Renal cortex interstitium (tissue), 11 donors: ENCODE results near the gene IFI27L1. TPM values are rescaled to one million over a fixed set of nuclear protein-coding genes. Genes with fewer than 3 reads are reported as not detected.
"Not testable (repeated sequence)": the region's sequence is repeated elsewhere in the genome, so short reads cannot be mapped to it uniquely, and the experiment has no call there.

Experiments used
- DNase-seq, 11 donors: peaks; one replicate each; pipeline ENCODE4 v3.0.0-alpha.2; 2013; ENCODE audit warnings: low read depth in 9 of 11, low spot score in 4 of 11; ENCODE audit errors: extremely low read depth in 1 of 11
- polyA plus RNA-seq, 3 donors: library from polyadenylated mRNA; unstranded; fragments of 120-200 nt; gene quantifications; one replicate each; pipeline ENCODE4 v1.2.1, GENCODE V29; 2013; ENCODE audit not compliant: insufficient read length in 3 of 3

IFI27L1 gene
- polyA plus RNA-seq, 3 donors = 24.3 to 35.8 (median 28.0) TPM

- DNase-seq = no peak
Measured at GRCh38 chr14:94062344-94062940, 18.7 kb upstream of the IFI27L1 start.

DNA sequence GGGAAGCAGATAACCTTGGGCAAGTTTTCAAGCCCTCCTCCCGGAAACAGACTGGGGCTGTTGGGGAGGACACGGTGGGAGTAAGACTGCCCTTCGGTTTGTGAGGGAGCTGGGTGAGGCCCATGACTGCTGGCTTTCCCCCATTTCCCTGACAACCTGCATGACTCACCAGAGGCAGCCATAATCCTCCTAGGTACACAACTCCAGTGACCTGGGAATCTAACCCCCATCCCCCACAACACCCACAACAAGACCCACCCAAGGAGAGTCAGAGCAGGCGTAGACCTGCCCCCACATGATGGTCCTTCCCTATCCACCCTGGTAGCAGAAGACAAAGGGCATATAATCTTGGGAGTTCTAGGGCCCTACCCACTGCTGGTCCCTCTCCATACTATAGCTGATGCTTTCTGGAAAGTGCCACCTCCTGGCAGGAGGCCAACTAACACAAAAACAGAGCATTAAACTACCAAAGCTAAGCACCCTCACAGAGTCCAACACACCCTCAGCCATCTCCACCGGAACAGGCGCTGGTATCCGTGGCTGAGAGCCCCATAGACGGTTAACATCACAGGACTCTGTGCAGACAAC is 14.9 kb upstream of the IFI27L1 start:
- DNase-seq = no peak

DNA sequence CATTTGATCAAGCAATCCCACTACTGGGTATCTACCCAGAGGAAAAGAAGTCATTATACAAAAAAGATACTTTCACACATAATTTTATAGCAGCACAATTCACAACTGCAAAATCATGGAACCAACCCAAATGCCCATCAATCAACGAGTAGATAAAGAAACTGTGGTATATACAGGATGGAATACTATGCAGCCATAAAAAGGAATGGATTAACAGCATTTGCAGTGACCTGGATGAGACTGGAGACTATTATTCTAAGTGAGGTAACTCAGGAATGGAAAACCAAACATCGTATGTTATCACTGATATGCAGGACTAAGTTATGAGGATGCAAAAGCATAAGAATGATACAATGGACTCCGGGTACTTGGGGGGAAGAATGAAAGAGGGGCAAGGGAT is 9.0 kb upstream of the IFI27L1 start:
- DNase-seq = not testable (repeated sequence)

DNA sequence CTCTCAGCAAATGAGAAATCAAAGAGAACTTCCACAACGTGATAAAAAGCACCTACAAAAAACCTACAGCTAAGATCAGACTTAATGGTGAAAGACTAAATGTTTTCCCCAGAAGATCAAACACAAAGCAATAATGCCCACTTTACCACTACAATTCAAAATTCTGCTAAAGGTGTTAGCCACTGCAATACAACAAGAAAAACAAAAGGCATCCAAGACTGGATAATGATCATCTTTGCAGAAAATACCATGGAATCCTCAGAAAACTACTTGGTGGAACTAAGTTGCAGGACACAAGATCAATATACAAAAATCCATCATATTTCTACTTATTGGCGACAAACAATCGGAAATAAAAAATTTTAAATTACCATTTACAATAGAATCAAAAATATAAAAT is 6.6 kb upstream of the IFI27L1 start:
- DNase-seq = no peak

GRCh38 chr14:94075008-94075407 is 6.1 kb upstream of the IFI27L1 start:
- DNase-seq = no peak

- no peak for DNase-seq
Measured at GRCh38 chr14:94077111-94077821, 3.8 kb upstream of the IFI27L1 start.

GRCh38 chr14:94077823-94078222 is 3.3 kb upstream of the IFI27L1 start:
- DNase-seq = no peak

DNA sequence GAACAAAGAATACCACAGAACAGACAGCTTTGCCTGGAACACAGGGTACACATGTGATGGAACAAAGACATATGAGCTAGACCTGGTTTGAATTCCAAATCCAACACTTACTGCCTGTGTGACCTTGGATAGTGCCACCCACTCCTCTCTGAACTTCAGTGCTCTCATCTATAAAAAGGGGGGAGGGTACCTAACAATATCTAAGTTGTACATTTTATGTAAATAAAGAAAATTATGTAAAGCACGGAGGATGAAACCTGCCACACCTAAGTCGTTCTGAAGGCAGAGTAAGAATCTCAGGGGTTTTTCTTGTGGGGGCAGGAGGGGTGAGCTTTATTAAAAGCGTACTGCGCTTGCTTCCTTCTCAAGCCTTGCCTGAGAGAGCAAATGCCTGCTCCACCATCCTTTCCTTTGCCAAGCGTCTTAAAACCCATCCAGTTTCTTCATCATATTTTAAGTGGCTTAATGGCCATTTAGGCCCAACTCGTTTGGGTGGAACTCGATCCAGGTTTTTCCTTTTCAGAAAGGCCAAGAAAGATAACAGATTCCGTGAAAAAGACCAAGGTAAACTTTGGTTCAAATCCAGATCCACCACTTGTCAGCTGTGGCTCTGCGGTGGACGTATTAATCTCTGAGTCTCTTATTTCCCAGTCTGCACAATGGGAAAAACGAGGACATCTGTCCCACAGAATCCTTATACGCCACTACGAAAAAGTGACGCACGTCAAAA is 1.1 kb upstream of the IFI27L1 start:
- peak in 5 of 11 donors; percentile 28 to 50 (median 39) for DNase-seq

GRCh38 chr14:94081386-94081820 is 293 bp downstream of the IFI27L1 start:
- no peak for DNase-seq

GRCh38 chr14:94087891-94088290 is 6.8 kb downstream of the IFI27L1 start:
- no peak for DNase-seq

GRCh38 chr14:94088516-94088915 is 7.4 kb downstream of the IFI27L1 start:
- DNase-seq = no peak

DNA sequence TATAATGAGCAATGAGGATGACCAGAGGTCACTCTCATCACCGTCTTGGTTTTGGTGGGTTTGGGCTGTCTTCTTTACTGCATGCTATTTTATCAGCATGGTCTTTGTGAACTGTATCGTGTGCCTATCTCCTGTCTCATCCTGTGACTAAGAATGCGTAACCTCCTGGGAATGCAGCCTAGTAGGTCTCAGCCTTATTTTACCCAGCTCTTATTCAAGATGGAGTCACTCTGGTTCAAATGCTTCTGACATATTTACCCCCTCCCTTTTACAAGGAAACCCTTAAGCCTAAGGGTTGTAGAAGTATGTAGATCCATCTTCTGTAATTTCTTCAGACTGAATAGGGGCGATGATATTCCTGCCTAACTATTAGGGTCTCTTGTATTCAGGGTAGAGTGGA is 8.4 kb downstream of the IFI27L1 start:
- no peak for DNase-seq

- no peak for DNase-seq
Measured at GRCh38 chr14:94093418-94093817, 12.3 kb downstream of the IFI27L1 start.

- DNase-seq = no peak
Measured at GRCh38 chr14:94097091-94097490, 16.0 kb downstream of the IFI27L1 start.

DNA sequence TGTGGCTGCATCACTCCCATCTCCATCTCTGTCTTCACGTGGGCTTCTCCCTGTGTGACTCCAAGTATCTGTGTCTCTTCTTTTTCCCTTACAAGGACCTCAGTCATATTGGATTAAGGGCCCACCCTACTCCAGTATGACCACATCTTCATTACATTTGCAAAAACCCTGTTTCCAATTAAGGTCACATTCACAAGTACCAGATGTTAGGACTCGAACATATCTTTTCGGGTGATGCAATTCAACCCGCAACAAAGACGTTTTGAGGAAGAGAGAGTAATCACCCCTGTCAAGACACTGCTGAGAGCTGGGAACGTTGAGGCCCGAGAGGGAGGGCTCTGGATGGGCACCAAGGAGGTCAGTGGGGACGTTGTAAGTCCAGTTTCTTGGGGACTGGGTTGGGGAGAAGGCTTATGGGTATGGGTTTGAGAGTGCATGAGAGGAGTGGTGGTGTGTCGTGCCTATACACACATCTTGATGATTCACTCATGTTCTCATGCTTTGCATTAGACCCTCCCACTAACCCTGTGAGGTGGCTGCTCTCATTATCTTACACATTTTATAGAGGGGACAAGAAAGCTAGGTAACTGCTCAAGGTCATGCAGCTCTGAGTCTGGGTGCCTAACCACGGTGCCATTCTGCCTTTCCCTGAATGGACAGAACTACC is 17.3 kb downstream of the IFI27L1 start:
- no peak for DNase-seq

DNA sequence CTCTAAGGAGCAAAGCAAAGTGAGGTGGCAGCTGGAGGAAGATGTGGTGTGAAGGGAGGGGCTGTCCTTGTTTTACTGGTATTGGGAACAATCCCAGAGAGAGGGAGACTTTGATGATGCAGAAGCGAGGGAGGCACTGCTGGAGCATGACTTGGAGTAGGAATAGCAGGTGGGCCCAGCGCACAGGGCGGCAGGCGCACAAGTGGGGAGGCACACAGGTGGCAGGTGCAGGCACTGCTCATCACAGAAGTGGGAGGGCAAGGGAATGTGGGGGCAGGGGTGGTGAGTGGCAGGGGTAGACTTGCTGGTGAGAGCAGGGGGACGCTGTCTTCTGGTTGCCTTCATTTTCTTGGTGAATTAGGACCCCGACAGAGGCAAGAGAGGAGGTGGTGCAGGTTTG is 17.9 kb downstream of the IFI27L1 start:
- DNase-seq = no peak

GRCh38 chr14:94100847-94101246 is 19.7 kb downstream of the IFI27L1 start:
- DNase-seq = no peak

DNA sequence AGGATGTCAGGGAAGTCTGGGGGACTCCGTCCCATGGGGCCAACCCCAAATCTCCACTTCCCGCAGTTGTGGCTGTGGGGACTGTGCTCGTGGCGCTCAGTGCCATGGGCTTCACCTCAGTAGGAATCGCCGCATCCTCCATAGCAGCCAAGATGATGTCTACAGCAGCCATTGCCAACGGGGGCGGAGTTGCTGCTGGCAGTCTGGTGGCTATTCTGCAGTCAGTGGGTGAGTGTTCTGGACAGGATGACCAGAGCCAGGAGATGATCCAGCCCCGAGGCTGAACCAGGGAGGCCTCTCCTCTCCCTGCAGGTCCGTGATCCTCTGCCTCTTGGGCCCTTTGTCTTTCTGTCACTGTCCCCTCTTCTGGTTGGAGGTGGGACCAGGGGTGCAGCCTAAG is 20.6 kb downstream of the IFI27L1 start:
- DNase-seq = no peak

DNA sequence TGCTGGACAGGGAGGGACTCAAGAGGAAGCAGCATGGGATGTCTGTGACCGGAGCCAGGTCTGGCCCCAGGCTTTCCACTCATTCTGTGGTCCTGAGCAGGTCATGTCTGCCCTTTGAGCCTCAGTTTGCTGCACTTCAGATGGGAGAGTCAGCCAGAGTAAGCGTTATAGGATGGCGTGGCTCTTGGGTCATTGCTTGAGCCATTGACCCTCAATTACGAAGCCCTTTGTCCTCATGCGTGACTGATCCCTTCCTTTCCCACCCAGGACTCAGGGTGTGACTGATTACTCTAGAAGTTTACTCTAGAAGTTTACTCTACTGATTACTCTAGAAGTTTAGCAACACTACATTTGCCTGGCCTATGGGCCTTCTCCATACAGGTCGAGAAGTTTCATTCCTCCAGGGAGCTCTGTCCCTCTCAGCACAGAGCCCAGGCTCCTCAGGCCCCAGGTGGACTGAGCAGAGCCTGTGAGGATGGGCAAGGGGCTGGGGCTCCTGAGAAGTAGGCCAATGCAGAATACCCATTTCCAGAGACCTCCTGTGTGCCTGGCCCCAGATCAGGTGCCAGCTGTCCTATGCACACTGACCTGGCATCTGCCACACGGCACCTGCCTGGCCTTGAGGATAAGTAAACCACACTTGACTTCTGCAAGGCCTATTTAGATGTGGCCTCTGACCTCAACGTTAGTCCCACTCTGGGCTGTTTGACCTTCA is 21.8 kb downstream of the IFI27L1 start:
- no peak for DNase-seq
